ENCODE data around the gene RNMT.
"Not testable (repeated sequence)": the region's sequence is repeated elsewhere in the genome, so short reads cannot be mapped to it uniquely, and the experiment has no call there.

The RNMT gene

DNA sequence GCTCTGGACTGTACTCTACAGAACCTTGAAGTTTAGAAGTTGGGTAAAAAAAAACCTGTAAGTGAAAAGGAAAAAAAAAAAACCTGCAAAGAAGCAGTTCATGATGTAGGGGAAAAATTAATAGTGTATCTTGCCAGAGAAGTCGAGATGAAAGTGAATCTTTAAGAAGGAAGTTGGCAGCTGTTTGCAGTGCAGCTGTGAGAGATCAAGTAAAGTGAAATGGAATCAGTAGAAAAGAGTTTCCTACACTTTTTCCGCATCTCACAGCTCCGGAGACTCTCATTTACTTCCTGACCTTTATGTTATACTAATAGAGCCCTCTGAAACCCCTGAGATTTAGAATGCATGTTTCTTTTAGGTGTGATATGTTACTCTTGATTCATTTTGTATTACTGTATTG lies 19.2 kb downstream of the RNMT start:
- DNase-seq = no peak

DNA sequence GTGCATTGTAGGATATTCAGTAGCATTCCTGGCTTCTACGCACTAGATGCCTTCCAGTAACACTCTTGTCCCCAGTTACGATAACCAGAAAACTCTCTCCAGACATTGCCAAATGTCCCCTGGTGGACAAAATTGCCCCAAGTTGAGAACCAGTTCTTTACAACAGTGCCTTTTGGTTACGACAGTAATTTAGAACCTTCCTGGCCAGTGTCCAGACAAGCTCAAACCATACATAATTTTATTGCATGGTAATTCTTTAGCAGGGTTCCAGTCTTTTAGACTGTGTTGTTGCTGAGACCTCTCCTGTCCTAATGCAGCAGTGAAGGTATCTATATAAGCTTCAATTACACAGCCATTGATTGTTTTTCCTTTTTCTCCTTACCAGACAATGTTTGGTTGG lies 20.2 kb downstream of the RNMT start:
- DNase-seq = no peak

DNA sequence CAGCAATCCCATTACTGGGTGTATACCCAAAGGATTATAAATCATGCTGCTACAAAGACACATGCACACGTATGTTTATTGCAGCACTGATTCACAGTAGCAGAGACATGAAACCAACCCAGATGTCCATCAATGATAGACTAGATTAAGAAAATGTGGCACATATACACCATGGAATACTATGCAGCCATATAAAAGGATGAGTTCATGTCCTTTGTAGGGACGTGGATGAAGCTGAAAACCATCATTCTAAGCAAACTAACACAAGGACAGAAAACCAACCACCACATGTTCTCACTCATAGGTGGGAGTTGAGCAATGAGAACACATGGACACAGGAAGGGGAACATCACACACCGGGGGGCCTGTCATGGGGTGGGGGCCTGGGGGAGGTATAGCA lies 25.1 kb downstream of the RNMT start:
- DNase-seq = not testable (repeated sequence)

DNA sequence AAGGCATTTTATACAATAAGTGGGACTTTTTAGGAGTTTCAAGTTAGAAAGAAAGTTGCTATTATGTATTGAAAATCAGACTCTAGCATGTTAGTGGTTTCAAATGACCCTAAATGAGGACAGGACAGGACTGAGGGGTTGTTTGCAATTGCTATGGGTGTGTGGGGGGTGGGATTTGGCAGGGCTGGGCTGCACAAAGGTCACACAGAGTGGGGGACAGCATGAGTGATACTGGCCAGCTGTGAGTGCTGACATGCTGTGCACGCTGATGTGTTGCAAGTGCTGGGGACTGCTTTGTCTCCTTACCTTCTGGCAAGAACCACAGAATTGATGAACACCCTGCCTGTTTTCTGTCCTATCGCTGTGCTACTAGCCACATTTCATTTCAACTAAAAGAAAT lies 29.8 kb downstream of the RNMT start:
- no peak for DNase-seq

DNA sequence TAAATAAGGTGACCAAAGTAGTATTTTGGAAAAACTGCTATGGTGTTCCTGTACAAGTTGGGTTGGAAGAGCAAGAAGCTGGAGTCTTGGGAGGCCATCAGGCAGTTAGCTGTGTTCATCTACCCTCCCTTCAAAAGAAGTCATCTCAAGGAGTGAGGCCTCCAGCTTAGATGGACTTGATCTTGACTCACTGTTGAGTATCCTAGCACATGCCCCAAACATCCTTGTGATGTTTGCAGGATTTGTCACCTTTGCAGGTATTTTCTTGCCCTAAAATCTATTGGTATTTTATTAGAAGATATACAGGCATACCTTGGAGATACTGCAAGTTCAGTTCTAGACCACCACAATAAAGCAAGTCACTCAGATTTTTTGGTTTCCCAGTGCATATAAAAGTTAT lies 30.2 kb downstream of the RNMT start:
- DNase-seq = no peak

DNA sequence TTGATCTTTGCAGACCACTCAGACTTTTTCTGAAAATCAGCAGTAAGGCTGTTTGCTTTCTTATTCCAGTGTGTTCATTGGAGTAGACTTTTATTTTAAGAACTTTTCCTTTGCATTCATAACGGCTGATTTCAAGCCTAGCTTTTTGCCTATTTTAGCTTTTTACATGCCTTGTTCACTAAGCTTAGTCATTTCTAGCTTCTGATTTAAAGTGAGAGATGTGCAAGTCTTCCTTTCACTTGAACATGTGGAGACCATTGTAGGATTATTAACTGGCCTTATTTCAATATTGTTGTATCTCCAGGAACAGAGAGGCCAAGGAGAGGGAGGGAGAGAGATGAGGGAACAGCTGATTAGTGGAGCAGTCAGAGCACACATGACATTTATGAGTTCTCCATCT lies 32.1 kb downstream of the RNMT start:
- no peak for DNase-seq

DNA sequence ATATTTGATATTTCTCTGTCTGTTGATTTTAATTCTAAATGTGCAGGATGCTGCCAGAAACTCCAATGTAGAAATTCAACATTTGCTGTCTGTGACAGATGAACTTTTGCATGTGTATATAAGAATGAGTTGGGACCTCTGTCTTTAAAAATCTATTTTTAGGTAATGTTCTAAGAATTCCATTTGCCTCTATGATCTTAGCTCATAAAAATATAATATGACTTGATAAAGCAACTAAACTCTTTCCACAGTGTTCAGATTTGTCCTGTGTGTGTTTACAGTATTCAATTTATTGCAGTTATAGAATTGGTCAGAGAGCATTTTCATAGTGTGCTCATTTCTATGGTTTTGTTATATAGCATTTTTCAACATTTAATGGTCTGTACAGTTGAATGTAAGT lies 33.6 kb downstream of the RNMT start:
- DNase-seq = no peak

DNA sequence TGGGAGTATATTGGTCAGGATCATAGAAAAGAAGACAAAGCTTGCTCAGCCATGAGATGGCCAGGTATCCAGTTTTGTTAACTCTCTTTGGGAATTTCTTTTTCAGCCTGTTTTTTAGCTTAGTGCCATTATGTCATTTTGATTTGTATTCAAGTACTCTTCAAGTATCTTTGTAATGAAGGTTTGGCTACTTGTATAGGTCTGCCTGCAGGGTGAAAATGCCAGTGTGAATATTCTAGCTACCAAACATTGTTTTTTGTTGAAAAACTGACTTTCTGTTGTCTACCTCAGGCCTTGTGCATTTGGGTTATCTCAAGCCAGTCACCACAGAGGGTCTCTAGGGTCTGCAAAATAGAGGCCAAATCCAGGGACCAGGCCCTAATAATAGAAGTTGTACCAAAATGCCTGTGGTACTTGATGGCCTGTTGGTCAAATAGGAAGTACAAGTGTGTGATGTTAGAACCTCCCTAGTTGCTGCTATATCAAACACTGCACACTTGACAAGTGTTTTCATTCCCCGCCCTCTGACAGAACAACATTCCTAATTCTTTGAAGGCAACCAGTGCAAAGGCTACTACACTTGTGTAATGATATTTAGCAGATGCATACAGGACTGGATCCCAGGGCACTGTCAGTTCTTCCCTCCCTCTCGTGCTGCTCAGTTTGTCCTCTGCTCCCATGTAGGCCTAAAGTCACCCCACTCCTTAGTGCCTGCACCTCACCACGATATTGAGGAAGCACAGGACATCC lies 36.4 kb downstream of the RNMT start:
- DNase-seq = no peak

DNA sequence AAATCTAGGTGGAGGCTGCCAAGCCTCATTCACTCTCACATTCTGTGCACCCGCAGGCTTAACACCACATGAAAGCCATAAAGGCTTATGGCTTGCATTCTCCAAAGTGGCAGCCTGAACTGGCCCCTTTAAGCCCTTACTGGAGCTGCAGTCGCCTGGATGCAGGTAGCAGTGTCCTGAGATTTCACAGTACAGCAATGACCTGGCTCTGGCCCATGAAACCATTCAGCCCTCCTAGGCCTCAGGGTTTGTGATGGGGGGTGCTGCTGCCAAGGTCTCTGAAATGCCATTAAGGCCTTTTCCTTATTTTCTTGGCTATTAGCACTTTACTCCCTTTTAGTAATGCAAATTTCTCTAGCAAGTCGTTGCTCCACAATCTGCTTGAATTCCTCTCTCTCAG lies 48.6 kb downstream of the RNMT start:
- no peak for DNase-seq

DNA sequence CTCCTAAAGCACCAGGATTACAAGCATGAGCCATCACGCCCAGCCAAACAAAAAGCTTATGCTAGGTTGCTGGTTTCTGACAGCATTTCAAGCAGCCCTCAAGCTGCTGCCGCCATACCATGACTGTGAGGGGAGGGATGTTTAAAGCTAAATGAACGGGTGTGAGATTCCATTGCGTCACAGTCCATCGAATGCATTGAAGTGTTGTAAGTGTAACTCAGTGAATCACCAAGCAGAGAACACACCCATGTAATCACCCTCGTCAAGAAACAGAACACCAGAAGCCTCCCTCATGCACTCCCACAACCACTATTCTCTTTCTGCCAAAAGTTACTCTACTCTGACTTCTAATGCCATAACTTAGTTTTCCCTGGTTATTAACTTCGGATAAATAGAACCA lies 64.7 kb downstream of the RNMT start:
- DNase-seq = no peak

DNA sequence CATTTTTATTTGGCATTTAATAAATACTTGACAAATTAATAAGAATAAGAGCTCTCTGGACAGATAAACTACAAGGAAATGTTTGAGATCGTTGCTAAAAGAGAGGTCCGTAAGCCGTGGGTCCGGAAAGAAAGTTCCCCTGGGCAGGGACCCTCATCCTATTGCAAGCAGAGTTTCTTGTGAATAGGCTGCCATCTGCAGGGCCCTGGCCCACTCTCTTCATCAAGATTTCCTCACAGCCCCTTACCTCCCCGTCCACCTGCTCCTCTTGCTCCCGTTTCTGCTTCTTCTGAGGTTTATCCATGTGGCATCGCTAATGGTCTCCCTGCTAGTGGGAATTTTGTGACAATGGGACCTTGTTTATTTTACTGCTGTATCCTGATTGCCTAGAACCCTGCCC lies 67.3 kb downstream of the RNMT start:
- no peak for DNase-seq

DNA sequence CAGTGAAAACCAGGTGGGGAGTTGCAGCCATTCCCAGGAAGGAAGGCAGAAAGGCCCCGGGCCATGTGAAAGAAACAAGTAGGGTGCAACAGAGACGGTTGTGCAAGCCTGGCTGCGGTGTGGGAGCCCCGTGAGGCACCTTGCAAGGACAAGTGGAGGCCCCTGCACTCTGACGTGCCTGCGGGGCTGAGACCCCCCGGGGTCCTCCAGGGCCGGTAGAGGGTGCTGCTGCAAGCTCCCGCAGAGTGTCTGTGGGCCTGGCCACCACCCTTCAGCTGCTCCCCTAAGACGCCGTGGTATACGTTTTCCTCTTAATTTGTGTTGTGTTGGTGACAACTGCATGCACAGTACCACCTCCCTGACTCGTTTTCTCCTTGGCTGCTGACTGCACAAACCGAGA lies 70.0 kb downstream of the RNMT start:
- no peak for DNase-seq

DNA sequence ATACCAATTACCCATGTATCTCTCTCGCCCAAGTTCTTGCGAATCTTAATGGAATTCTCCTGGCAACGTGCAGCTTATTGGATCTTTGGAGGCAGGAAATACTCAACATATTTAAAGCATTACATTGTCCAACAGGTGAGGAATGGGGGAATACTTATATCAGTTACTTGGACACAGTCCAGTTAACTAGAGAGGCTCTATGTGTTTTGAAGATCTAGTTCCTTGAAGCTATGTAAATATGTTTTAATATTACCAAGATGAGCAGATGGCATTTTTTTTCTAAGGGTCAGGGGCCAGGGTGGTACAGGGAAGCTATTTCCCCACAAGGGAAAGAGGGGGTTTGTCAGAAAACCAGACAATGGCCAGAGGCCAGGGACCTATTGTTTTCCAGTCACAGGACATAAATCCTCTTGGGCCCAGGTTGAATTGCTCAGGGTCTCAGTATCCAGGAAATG lies 70.7 kb downstream of the RNMT start:
- no peak for DNase-seq

DNA sequence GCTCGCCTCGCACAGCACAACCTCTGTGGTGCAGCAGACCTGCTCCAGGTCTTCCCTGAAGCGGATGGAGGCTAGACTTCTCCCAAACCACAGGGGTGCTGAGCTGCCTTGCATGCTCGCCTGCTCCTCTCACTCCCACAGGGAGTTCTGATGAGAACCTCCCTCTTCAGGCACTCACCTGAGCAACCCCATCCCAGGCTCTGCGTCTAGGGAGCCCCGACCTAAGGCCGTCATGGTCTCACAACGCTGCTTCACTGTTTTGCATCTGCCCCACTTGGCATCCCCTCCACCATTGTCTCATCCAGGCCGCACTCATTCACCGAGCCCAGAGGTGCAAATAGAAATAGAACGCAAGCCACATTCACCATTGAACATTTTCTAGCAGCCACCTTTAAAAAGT lies 72.9 kb downstream of the RNMT start:
- DNase-seq = no peak

DNA sequence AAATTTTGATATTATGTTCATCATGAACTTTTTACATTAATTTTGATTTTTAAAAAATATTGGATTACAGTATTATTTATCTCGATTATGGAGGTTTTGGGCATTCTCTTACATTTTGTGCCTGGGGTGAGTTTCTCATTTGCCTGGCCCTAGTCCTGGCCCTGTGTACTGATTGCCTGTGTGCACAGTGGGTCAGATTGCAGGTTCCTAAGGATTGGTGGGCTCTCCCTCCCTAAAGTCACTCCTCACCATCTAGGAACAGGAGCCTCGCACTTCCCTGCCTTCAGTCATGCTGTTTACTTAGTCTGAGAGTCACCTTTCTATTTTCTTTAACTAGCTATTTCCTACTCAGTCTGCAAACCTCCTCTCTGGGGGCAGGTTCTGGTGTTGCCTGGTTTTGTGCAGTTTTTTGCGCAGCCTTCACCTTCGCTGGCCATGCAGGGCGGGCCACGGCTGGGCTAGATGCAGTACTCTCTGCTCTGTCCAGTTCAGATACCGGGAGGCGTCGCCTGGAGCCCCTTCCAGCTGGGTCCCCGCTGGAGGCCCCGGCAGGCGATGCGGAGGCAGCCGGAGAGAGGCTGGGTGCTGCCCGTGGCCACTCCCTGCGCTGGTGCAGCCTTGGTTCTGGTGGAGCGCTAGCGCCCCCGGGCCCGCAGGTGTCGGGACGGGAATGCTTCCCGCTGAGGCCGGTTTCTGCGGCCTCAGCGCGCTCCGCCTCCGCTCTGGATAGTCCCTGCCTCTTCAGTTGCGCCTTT lies 74.2 kb downstream of the RNMT start:
- DNase-seq = no peak

DNA sequence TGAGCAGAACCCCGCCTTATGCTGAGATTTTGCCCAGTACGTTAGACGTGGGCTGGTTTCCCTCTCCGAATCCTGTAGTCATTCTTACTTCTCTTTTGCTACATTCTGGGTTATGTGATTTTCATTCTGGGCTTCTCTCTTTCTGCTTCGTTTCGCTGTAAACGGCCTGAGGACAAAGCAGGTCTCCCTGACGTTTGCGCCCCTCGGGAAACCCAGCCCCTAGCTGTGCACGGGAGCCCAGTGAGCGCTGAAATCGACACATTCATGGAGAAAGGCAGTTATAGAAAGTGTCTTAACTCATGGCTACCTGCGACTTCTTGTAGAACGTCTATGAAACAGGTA lies 74.8 kb downstream of the RNMT start:
- DNase-seq = no peak

DNA sequence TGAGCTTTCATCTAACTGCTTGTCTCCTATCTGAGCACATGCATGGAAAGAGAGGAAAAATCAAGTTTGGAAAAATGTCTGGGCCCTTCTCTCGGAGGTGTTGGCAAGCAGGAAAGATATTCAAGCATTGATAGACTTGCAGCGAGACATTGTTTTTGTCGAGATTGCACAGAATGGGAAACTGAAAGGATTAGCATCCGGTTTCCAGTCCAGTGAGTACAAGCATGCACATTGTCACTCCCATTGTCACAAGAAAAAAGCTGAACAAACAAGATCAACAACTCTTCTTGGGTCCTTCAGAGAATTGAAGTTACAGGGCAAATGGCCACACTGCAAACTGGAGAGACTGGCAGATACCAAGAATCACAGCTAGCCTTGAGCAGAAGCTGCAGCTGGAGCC lies 77.8 kb downstream of the RNMT start:
- DNase-seq = no peak

DNA sequence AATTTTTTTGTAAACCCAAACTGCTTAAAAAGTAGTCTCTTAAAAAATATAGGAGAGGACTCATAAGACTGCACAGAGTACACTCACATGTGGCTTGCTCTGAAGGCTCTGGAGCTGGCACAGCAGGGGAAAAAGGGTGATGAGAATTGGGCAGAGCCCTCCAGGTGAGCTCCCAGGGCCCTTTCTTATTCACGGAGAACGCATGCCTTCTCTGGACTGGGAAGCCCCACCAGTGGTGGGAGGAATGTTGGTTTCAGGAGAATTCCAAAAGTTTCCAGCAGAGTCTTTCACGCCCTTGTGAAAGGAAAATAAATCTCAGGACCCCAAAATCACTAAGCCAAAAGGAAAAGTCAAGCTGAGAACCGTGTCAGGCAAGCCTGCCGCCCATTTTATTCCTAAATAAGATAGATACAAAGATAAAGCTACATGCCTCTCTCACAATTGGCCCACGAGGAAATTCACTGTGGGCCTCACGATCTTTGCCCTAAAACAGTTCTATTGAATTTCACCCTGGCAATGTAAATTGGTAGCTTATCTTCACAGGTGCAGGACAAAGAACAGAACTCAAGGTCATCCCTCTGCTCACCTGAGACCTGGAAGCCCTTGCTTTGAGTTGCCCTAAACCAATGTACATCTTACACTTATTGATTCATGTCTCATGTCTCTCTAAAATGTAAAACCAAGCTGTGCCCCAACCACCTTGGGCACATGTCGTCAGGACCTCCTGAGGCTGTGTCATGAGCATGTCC lies 82.0 kb downstream of the RNMT start:
- DNase-seq = no peak

DNA sequence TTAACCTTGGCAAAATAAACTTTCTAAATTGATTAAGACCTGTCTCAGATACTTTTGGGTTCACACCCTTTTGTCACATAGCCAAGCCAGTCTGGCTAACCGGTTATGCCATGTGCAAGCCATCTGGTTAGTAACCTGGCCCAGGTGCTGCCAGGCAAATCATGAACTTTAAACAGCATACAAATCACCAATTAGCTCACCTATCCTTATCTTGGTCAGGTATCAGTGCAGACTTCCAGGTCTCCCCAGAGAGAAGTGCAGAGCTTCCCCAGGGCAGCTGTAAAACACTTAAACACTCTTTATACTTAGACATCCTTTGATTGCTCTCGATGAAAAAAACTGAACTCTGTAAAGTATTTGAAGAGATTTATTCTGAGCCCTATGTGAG lies 82.6 kb downstream of the RNMT start:
- no peak for DNase-seq

DNA sequence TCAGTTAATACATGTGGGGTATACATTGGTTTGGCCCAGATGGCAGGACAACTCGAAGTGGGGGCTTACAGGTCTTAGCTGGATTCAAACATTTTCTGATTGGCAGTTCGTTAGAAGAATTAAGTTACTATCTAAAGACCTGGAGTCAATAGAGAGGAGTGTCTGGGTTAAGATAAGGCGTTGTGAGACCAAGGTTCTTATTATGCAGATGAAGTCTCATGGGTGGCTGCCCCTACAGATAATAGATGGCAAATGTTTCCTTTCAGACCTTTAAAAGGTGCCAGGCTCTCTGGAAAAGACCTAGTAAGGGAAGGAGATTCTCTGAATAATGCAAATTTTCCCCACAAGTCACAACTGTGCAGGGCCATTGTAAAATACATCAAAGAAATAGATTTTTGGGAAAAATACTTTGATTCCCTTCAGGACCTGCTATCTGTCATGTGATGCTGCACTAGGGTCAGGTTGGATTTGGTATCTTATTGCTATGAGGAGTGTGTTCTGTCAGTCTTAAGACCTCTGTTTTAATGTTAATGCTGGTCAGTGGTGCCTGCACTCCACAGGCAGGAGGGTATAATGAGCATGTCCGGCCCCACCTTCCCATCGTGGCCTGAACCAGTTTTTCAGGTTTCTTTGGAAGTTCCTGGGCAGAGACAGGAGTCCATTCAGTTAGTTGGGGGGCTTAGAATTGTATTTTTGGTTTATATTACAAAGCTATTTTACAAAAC lies 83.2 kb downstream of the RNMT start:
- no peak for DNase-seq

DNA sequence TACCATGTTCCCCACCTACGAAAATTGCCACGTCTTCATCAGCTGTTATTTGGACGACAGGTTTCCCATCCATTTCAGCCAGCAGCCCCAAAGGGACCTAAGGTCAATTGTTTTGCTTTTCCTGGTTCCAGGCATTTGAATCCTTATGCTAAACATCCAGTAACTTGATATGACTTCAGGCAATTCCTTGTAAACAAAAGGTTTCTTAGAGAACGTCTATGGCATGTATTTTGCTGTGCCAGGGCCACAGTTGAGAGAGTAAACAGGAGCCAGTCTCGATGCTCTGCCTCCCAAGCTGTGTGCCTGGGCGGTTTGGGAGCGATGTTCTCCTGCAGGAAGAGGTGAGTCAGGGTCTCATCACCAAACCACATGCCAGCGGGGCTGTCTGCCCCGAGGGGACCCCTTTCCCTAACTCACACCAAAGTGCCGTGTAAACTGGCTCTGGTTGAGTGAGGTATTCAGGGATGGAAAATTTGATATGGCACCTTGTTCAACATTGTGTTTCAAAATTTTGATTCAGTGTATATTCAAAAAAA lies 84.5 kb downstream of the RNMT start:
- no peak for DNase-seq

DNA sequence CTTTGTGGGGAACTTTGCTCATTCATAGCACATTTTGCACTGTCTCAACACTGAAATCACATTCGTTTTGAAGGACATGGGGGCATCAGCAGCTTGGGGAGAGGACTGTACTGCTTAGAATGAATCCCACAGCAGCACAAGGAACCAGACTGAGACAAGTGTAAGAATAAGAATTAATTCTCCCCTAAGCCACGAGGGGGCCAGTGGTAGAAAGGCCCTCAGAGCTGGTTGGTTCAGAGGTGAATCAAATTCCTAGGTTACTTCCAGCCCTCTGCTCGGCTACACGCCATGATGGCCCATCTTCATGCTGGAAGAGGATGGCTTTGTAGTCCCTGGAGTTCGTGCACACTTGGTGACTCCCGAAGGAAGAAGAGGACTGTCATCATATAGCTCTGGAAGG lies 85.5 kb downstream of the RNMT start:
- no peak for DNase-seq

DNA sequence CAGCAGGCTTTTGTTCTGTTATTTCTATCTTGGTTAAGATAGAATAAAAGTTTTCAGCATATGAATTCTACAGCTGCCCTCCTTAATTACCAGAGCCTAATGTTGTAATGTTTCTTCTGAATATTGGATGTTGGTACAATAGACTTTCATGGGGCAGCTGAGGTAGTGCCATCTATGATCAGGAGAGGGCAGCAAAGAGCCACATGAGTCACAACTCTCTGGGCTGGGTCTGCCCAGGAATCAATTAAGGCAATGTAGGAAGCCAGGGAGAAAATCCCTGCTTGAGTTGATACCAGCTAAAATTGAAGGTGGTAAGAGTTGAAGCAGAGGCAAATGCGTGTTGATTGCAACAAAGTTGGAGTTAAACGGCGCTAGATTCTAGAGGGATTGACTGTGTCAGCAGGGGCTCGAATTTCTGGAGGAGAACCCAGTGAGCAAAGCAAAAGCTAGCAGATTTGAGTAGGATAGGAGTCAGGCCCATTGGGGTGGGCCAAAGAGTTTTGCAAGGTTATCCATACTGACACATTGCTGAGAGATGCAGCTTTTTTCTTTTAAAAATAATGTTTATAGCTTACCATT lies 86.9 kb downstream of the RNMT start:
- no peak for DNase-seq
